Retinal pigment epithelial cell (primary cell): ENCODE results near the gene SH3RF2.
A peak's percentile ranks its signal among the peaks of the same experiment; 100 is the strongest.

Experiments
- DNase-seq: peaks from one replicate; pipeline ENCODE4 v3.0.0-alpha.2; 2010; ENCODE audit warnings: low read depth
- H3K4me3 ChIP-seq: 2 replicates; pipeline ENCODE4 v1.5.1; 2011; ENCODE audit warnings: mild to moderate bottlenecking, low read length, control low read depth, moderate library complexity
- TF ChIP-seq, protein P1 (sequence below): conservative IDR thresholded peaks from 2 replicates; pipeline ENCODE4 v1.5.1; 2011; ENCODE audit warnings: low read depth, low read length, control low read depth, inconsistent platforms

Gene SH3RF2

DNA sequence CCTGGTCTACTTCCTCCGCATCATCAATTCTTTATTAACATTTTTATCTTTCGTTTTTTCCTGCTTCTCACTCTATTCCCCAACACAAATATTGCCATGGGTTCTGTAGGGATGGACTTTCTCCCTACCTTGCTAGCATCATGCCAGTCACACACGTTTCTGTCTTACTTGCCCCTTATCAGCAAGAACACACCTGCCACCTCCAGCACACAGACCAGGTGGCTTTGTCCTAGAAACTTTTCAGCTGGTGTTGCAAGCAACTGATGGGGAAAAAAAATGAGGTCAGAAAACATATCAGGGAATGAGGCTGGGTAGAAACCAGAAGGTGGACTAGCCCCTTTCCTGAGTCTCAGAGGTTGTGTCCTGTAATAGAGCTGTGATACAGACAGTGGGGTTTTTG, 5.8 kb downstream of the SH3RF2 start:
- no peak overlapping the region for H3K4me3 ChIP-seq
- TF ChIP-seq, protein P1, sequence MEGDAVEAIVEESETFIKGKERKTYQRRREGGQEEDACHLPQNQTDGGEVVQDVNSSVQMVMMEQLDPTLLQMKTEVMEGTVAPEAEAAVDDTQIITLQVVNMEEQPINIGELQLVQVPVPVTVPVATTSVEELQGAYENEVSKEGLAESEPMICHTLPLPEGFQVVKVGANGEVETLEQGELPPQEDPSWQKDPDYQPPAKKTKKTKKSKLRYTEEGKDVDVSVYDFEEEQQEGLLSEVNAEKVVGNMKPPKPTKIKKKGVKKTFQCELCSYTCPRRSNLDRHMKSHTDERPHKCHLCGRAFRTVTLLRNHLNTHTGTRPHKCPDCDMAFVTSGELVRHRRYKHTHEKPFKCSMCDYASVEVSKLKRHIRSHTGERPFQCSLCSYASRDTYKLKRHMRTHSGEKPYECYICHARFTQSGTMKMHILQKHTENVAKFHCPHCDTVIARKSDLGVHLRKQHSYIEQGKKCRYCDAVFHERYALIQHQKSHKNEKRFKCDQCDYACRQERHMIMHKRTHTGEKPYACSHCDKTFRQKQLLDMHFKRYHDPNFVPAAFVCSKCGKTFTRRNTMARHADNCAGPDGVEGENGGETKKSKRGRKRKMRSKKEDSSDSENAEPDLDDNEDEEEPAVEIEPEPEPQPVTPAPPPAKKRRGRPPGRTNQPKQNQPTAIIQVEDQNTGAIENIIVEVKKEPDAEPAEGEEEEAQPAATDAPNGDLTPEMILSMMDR = no peak
- DNase-seq = no peak

DNA sequence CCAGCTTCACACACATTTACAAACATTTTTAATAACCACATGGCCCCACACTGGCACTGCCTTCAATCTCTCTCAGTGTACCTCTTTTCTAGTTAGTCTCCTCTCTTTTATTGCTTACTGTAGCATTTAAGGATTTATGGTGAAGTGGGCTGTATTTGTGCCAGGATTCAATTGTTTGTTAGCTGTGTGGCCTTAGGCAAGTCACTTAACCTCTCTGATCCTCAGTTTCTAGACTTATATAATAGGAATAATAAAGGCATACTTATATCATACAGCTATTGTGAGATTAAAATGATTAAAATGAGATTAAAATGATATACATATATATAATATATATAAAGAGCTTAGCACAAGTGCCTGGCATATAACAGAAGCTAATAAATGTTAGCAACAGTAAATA, 6.4 kb downstream of the SH3RF2 start:
- TF ChIP-seq, protein P1 = no peak
- DNase-seq = no peak
- no peak overlapping the region for H3K4me3 ChIP-seq

DNA sequence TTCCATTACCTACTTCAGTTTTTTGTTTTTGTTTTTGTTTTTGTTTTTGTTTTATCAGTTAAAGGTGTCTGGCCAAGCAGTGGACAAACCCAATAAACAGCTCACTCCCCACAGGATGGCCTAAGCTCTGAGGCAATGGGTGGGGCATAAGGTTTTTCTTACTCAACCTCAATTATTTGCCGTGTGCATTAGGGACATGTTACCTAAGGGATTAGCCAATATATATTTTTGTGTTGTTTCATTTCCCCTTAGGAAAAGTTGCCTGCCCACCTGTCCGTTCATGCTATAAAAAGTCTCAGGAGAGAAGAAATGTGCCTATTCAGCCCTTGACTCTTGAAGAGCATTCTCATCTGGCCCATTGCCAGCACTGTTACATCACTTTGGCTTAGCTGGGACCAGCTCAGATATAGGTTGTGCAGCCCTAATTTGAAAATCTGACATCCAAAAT, 7.3 kb downstream of the SH3RF2 start:
- H3K4me3 ChIP-seq = no peak overlapping the region
- TF ChIP-seq, protein P1 = no peak
- no peak for DNase-seq

DNA sequence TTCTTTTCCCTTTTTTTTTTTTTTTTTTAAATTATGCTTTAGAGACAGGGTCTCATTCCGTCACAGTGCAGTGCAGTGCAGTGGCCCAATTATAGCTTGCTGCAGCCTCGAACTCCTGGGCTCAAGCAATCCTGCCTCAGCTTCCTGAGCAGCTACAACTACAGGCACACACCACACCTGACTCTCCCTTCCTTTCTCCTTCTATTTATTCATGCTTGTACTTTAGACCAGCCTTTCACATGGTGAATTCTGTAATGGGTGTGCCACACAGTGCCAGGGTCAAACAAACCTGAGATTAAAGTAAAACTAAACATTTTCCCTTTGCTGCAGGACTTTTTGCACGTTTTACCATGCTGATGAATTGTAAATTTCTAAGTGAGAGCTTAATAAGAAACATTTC, 8.0 kb downstream of the SH3RF2 start:
- TF ChIP-seq, protein P1 = no peak
- H3K4me3 ChIP-seq = no peak overlapping the region
- no peak for DNase-seq

DNA sequence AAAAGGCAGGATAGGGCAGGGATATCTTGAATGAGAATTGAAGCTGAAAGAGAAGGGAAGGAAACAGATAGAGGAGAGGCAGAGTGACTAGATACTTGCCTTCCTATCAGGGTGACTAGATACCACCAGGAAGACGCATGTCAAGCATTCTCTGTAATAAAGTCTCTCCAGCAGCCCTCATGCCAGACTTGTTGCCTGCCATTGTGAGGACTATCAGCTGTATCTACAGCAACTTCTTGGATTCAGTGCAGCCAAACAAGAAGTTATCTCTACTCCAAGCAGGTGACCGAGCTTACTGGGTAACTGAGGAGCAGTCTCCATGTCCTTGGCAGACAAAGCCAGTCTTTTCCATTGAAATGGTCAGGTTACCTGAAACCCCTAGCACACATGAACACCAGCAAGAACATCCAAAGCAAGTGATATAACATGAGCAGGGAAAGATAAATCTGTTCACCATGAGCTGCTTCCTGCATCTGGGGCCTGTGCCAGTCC, 9.3 kb downstream of the SH3RF2 start:
- TF ChIP-seq, protein P1 = no peak
- H3K4me3 ChIP-seq = no peak overlapping the region
- no peak for DNase-seq

DNA sequence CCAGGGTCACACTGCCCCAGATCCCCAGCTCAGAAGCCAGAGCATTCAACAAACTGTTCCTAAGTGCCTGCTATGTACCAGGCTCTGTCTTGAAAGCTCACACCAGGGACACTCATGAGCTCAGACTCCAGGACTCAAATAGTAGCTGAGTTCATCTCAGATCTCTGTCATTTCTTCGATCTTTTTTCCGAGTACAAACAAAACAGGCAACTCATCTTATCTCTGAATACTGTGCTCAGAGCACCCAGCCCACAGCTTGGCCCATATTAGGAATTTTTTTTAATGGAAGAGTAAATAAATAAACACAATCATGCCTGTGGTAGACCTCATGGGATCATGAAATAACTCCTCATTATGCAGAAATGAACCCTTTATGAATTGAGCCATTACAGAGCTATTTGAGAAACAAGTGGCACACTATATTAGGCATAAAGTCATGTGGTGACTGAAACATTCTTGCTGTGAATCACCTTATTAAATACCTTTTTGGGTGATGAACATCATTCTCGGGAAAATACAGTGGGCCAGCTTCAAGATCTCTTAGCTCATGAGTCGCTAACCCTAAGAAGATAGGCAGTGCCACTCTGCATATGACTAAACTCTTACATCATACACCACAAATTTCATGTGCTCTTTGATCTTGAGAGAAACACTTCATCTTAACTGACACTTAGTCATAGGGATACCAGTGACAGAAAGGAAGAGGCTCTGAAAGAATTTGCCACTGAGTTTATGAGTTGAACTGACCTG, 9.9 kb downstream of the SH3RF2 start:
- TF ChIP-seq, protein P1 = no peak
- H3K4me3 ChIP-seq = no peak overlapping the region
- peak; percentile 50 for DNase-seq

DNA sequence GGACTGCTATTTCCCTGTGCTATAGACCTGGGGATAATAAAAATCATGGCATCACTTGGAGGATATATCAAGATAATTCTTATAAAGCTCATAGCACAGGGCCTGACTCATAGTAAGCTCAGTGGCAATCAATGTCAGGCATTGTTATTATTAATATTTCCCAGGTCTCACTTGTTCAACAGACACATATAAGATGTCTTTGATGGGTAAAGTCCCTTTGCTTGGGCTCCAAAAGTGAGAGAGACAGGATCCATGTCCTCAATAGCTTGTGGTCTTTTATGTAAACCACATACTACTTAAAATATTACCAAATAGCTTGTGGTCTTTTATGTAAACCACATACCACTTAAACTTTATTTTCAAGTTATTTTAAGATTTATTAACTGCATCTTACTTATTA, 11.2 kb downstream of the SH3RF2 start:
- TF ChIP-seq, protein P1 = no peak
- no peak overlapping the region for H3K4me3 ChIP-seq
- DNase-seq = no peak
